Ishikawa (cell line): ENCODE data around the gene NOP58.

Experiments
- EP300 ChIP-seq: IDR thresholded peaks from 2 replicates; pipeline ENCODE4 v1.6.1; 2012; ENCODE audit warnings: borderline replicate concordance
- FOXM1 ChIP-seq: IDR thresholded peaks from 2 replicates; pipeline ENCODE4 v1.6.1; 2012; ENCODE audit warnings: low read depth, borderline replicate concordance
- MAX ChIP-seq: IDR thresholded peaks from 2 replicates; pipeline ENCODE4 v1.6.1; 2012
- RAD21 ChIP-seq: IDR thresholded peaks from 2 replicates; pipeline ENCODE4 v1.6.1; 2012; ENCODE audit warnings: low read depth
- TAF1 ChIP-seq: IDR thresholded peaks from 2 replicates; pipeline ENCODE4 v1.6.1; 2012; ENCODE audit warnings: low read depth, mild to moderate bottlenecking
- TEAD4 ChIP-seq: IDR thresholded peaks from 2 replicates; pipeline ENCODE4 v1.6.1; 2012
- YY1 ChIP-seq: IDR thresholded peaks from 2 replicates; pipeline ENCODE4 v1.6.1; 2012; ENCODE audit warnings: low read depth

GRCh38 chr2:202270487-202270886 is 4.9 kb downstream of the NOP58 start:
- TF ChIP-seq EP300 (no peak), MAX (no peak), YY1 (no peak), FOXM1 (no peak), TEAD4 (no peak), TAF1 (no peak), RAD21 (no peak)
